ENCODE measurements around the gene DYNC2H1.

DNA sequence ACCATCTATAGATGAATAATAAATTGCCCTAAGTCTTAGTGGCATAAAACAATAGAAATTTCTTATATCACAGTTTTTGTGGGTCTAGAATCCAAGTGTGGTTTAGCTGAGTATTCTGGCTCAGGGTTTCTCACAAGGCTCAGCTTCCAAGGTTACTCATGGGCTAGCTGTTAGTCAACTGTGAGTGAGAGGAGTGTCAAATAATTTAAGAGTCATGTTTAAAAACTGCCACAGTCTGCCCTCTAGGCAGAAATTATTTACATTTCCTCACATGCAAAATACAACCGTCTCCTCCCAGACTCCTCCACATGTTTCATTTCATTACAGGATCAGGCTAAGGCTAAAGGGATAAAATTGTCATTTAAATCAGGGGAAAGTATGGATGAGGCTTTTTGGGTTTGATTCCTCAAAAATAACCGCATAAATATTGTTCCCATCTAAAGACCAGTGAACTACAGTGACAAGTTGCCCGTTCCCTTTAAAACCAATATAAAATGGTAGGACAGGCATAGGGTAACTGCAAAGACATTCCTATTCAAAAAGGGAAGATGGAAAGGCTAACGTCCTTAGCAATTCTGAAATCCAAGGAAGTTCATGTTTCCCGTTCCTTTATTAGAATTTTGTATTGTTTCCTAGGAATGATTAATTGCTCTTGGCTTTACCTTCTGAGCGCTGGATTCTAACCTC is 324.3 kb downstream of the DYNC2H1 start:
- TF ChIP-seq, protein P1, sequence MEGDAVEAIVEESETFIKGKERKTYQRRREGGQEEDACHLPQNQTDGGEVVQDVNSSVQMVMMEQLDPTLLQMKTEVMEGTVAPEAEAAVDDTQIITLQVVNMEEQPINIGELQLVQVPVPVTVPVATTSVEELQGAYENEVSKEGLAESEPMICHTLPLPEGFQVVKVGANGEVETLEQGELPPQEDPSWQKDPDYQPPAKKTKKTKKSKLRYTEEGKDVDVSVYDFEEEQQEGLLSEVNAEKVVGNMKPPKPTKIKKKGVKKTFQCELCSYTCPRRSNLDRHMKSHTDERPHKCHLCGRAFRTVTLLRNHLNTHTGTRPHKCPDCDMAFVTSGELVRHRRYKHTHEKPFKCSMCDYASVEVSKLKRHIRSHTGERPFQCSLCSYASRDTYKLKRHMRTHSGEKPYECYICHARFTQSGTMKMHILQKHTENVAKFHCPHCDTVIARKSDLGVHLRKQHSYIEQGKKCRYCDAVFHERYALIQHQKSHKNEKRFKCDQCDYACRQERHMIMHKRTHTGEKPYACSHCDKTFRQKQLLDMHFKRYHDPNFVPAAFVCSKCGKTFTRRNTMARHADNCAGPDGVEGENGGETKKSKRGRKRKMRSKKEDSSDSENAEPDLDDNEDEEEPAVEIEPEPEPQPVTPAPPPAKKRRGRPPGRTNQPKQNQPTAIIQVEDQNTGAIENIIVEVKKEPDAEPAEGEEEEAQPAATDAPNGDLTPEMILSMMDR (IDR thresholded peaks at IDR 0.05): no peak
- no peak for TF ChIP-seq EZH2 (IDR thresholded peaks at IDR 0.05)
